C4-2B (cell line): ENCODE results near the gene NIM1K.
"Not testable (repeated sequence)": the region's sequence is repeated elsewhere in the genome, so short reads cannot be mapped to it uniquely, and the experiment has no call there.

Source experiments
- H3K27ac ChIP-seq: fragments of 450-650 bp; 2 replicates; pipeline ENCODE4 v1.5.1; 2017
- ZFX ChIP-seq: fragments of 450-650 bp; IDR thresholded peaks from 2 replicates; pipeline ENCODE4 v1.6.1; 2017
- TF ChIP-seq, protein P1 (sequence below): fragments of 450-650 bp; conservative IDR thresholded peaks from 2 replicates; pipeline ENCODE4 v1.5.1; 2017; ENCODE audit warnings: mild to moderate bottlenecking

Gene NIM1K

DNA sequence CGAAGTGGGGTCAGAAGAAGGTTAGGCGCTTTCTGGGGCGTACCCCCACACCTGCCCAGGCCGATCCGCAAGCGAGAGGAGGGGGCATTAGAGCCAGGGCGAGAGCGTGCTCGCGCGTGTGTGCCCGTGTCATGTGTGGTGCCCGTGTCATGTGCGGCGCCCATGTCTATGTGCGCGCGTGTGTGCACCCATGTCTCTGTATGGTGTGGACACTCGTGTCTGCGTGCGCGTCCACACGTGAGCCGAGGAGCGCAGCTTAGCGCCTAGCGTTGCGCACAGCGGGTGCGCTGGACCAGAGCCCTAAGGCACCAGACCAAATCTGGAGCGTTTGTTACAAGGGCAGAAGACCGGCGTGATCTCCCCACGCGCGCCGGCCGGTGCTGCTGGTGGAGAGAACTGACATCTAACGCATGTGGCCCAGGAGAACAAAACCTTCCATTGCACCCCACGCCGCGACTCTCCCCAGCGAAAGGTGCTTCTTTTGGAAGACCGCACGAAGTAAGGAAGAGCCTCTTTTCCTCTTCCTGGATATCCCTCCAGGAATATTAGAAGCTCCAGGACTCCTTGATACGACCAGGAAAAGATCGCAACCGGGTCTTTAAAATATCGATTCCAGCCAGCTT is 644 bp downstream of the NIM1K start:
- H3K27ac ChIP-seq, result no peak overlapping the region
- TF ChIP-seq ZFX, result no peak
- TF ChIP-seq, protein P1, sequence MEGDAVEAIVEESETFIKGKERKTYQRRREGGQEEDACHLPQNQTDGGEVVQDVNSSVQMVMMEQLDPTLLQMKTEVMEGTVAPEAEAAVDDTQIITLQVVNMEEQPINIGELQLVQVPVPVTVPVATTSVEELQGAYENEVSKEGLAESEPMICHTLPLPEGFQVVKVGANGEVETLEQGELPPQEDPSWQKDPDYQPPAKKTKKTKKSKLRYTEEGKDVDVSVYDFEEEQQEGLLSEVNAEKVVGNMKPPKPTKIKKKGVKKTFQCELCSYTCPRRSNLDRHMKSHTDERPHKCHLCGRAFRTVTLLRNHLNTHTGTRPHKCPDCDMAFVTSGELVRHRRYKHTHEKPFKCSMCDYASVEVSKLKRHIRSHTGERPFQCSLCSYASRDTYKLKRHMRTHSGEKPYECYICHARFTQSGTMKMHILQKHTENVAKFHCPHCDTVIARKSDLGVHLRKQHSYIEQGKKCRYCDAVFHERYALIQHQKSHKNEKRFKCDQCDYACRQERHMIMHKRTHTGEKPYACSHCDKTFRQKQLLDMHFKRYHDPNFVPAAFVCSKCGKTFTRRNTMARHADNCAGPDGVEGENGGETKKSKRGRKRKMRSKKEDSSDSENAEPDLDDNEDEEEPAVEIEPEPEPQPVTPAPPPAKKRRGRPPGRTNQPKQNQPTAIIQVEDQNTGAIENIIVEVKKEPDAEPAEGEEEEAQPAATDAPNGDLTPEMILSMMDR, result no peak

DNA sequence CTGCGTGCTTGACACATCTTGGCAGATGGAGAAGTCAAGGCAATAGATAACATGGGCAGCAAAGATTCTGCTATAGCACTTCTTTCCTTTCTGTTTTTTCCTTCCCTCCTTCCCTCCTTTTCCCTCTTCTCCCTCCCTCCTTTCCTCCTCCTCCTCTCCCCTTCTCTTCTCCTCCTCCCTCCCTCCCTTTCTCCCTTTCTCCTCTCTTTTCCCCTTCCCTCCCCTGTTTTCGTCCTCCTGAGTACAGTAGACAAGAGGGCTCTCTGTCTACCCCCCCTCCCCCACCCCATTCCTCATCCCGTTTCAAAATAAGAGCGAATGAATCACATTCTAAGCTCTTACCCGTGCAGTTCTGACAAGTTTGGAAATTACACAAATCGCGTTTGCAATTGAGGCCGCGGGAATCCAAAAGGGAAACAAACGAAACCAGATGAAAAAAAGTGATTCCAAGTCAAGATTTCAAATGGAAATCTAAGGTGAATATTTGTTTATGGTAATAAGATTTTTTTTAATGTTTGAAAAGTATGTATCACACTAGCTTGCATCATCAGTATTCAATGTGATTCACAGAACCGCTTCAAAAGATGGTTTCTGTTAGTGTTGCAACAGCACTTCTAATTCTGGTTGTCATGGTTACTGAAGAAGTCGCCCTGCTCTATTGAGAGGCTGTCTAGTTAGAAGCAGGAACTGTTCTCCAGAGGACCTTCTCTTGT is 1.3 kb downstream of the NIM1K start:
- no peak for TF ChIP-seq ZFX
- TF ChIP-seq, protein P1, result no peak
- H3K27ac ChIP-seq, result no peak overlapping the region

DNA sequence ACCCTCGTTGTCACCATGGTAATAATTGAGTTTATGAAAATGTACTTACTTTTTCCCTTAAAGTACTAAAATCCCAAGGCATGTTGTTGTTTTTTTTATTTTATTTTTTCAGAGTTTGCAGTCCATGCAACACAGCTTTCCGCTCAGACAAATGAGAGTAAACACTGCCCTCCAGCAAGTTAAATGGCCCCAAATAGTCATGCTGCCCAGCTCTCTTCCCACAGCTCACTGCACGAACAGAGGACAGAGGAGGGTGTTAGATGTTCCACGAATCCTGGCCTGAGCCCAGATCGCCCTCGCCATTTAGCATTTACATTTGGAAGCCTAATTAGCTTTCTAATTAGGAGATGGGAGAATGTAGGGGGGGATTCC is 1.9 kb downstream of the NIM1K start:
- H3K27ac ChIP-seq, result no peak overlapping the region
- TF ChIP-seq, protein P1, result no peak
- no peak for TF ChIP-seq ZFX

DNA sequence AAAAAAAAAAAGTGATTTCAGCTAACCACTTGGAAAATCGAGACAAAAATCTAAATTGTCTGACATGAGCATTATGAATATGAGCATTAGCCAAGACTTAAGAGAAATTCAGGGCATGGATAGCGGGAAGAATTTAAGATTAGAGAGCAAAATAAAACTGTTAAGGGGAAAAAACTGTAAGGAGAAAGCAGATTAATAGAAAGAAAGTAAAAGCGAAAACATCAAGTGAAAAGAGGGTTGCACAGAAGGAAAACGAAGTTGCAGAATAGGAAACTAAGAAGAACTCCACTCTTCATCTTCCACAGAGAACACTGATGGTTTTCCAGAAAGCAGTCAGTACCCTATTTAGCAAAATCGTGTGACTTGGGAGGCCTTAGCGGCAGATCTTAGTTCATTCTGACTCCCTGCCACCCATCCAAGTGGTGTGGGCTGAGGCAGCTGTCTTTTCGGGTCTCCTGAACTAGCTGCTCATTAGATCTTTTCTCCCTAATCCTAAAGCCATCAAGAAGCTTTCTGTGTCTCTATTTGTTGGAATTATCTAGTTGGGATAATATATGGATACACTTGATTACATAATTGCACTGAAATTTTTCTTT is 3.7 kb downstream of the NIM1K start:
- TF ChIP-seq, protein P1, result no peak
- TF ChIP-seq ZFX, result no peak

DNA sequence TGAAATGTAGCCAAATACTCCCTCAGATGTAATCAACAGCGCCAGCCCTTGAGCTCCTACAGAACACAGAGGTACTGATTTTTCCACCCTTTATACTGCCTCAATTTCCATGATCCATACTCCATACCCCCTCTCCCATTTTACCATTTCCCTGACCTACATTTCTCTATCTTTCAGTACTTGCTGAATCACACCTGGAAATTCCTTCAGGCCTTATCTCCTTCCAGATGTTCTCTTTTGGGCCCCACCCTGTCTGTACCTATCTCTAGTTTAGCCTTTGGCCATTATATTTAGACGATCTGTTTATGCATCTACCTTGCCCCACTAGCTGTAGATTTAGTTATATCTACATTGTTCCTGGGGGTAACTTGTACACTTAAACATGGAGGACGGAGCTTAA is 5.5 kb downstream of the NIM1K start:
- H3K27ac ChIP-seq, result no peak overlapping the region
- TF ChIP-seq, protein P1, result no peak
- TF ChIP-seq ZFX, result no peak

More for the DNA sequence above, 3.7 kb downstream of the NIM1K start:
- no peak overlapping the region for H3K27ac ChIP-seq

DNA sequence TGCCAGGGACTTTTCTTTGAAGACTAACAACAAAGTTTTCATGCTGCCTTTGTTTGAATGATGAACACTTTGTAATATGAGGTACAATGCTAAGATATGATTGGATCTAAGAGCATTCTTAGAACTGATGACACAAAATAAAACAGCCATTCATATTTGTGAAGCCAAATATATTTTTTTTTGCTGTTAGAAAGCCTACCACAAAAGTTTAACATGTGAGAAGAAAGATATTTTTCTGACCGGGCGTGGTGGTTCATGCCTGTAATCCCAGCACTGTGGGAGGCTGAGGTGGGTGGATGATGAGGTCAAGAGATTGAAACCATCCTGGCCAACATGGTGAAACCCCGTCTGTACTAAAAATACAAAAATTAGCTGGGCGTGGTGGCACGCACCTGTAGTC is 9.4 kb downstream of the NIM1K start:
- H3K27ac ChIP-seq, result not testable (repeated sequence)

DNA sequence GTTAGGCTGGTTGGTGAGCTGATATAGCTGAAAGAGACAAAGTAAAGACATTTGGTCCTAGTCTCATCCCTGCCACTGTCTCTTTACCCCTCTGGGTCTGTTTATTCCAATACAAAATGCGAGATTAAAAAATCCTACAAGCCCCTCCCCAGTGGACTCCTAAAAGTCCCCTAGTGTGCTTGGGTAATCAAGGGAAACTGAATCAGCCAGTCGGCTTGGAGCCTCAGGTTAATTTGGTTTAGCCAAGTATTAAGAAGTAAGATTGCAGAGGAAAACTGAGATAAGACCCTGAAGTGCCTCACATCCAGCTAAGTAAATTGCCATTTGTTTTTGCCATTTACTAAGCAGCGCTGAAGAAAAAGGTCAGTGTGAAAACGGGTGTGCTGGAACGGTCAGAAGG is 10.4 kb downstream of the NIM1K start:
- H3K27ac ChIP-seq, result no peak overlapping the region
- no peak for TF ChIP-seq ZFX
- TF ChIP-seq, protein P1, result no peak

DNA sequence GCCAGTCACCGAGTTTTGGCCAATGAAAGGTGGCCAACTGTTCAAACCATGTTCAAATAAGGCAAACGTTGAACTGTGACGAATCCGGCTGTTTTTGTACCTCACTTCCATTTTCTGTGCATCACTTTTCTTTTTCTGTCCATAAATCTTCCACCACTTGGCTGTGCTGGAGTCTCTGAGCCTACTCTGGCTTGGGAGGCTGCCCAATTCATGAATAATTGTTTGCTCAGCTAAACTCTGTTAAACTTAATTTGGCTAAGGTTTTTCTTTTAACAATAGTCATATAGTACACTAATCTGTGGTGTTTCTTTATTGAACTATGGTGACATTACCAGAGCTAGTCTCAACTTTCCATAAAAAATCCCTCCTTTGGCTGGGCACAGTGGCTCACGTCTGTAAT is 11.3 kb downstream of the NIM1K start:
- H3K27ac ChIP-seq, result peak overlapping the region; percentile 19; the same call in 1 of the 2 replicates
- TF ChIP-seq, protein P1, result peak; percentile 20; the same call in 1 of the 2 replicates
- no peak for TF ChIP-seq ZFX
